Right renal cortex interstitium (tissue), 3 donors: ENCODE measurements around the gene C19orf81. TPM values are rescaled to one million over a fixed set of nuclear protein-coding genes. Genes with fewer than 3 reads are reported as not detected.

Experiments
- DNase-seq, 3 donors: peaks; one replicate each; pipeline ENCODE4 v3.0.0-alpha.2; 2013; ENCODE audit warnings: low read depth in 3 of 3, low spot score in 2 of 3
- polyA plus RNA-seq, 3 donors: library from polyadenylated mRNA; unstranded; fragments of 120-200 nt; gene quantifications; one replicate each; pipeline ENCODE4 v1.2.1, GENCODE V29; 2013; ENCODE audit not compliant: insufficient read length in 3 of 3

C19orf81 gene
- polyA plus RNA-seq, 3 donors = 1.7 to 3.8 (median 2.5) TPM

DNA sequence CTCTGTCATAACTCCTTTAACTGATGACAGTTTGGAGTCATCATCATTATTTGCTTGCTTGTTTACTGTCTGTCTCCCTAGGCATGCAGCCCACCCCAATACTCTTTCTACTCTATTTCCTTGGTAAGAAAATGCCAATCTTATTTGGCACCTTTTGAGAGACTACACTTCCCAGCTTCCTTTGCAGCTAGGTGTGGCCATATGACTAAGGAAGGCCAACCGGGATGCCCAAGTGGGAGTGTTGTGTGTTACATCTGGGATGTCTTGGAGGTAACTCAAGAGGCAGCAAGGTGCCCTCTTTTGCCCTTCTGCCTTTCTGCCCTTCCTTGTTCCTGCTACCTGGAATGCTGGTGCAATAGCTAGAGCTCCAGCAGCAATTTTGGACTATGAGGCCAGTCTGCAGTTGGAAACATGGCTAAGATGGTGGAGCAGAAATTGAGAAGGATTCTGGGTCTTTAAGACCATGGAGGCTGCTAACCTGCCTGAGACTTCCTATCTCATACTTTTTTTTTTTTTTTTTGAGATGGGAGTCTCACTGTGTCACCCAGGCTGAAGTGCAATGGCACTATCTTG, 27.5 kb downstream of the C19orf81 start:
- no peak for DNase-seq

DNA sequence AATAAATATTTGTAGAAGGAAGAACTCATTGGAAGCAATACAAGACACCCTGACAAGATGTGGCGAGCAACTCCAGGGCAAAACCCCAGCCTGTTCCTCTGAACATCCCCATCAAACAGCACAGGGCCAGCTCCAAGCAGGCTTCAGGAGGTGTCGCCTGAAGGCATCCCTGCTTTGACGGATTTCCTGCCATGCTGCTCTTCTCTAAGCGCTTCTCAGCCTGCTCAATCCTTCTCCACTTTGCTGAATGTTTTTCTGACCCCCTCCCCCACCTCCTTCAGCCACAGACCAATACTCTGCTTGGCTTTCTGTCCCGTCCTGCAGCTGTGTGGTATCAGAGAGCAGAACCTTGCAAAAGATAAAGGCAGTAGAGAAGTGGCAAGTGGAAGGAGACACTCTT, 28.4 kb downstream of the C19orf81 start:
- DNase-seq = no peak

DNA sequence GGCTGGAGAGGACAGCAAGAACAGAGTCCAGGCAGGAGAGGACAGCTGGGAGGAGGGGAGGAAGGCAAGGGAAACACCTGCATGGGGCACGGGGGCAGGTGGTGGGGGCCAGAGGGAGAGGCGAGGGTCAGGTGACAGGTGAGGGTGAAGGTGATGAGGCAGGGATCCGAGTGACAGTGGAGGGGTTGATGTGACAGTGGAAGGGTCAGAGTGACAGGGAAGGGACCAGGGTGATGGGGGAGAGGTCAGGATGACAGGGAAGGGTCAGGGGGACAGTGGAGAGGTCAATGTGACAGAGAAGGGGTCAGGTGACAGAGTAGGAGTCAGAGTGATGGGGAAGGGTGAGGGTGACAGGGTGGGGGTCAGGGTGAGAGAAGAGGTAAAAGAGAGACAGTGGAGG, 29.1 kb downstream of the C19orf81 start:
- no peak for DNase-seq

DNA sequence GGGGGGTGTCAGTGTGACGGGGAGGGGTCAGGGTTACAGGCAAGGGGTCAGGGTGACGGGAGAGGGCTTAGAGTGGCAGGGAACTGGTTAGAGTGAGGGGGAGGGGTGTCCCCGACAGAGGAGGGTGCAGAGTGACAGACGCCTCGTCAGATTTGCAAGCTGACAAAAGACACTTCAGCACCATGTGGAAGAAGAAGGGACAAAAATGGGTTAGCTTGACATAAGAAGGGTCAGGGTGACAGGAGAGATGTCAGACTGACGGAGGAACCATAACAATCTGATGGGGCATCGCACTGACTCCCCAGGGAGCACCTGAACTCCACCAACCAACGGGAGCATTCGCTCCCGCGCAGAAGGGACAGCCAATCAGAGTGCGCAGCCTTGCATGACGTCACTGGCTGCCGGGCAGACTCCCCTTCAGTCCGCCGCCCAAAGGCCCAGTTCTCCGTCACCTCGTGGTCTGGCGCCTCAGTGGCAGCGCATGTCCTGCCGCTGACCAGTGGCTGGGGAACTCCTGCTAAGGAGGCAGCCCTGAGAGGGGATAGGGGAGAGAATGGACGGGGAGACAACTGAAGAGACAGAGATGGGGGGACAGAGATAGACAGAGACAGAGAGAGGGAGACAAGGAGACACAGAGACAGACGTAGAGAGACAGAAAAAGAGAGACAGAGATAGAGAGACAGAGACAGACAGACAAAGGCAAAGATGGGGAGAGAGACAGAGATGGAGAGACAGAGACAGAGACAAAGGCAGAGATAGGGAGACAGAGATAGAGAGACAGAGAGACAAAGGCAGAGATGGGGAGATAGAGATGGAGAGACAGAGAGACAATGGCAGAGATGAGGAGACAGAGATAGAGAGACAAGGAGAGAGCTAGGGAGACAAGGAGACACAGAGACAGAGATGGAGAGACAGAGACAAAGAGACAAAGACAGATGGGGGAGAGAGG, 30.2 kb downstream of the C19orf81 start:
- peak in 2 of 3 donors; percentile 40 to 44 for DNase-seq

DNA sequence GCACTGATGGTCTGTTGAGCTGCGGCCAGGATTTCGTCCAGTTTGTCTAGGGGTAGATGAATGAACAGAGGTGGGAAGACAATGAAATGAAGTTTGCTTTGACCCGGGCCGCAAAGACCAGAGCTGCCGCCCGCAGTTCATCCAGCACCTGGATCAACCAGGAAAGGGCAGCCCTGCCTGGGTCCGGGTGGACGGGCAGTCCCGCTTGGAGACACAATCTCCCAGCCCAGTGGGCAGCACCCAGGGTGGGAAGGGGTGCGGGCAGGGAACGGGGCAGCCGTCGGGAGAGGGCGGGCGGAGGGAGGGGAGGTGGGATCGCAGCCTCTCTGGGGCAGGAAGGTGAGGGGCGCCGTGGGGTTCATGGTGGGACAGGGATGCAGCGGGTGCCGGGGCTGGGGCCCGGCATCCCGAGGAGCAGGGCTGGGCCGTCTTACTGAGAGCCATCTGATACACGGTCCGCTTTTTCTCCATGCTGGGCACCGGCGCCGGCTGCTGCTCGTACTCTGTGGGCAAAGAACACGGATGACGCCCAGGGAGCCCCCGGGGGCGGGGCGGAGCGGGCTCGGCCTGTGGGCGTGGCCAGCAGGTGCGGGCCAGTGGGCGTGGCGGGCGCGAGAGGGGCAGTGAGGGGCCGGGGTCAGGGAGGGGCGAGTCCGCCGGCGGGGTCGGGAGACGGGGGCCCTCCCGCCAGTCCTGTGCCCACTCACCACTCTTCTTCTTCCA, 37.2 kb downstream of the C19orf81 start:
- no peak for DNase-seq

DNA sequence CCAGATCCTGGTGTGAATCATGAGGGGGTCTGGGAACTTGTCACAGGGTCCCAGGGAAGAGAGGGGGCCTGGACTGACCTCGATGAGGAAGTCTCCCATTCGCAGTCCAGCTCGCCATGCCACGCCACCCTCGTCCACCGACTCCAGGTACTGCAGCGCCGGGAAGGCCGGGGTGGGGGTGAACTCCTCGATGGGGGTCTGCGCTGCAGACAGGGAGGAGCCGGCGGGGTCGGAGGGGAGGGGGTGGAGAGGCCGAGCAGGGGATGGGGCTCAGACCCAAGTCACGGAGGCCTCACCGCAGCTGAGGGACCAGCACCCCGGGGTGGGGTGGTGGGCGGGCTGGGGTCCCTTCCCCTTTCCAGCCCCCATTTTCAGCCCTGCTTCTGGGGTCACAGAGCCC, 39.5 kb downstream of the C19orf81 start:
- no peak for DNase-seq

DNA sequence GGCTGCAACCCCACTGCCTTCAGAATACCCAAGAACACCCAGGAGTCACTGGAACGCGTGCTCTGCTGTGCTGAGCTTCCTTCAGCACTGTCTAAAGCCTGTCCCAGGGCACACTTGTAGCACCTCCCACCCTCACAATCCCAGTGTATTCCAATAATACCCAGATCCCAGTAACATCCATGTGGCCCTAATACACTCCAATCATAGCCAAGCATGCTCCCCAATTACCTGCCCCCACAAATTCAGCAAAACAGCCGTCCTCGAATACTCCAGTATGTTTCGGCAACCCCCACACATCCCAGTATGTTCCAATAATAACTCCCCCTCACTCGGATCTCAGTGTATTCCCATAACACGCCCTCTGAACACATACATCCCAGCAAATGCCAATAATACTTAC, 41.2 kb downstream of the C19orf81 start:
- DNase-seq = no peak

DNA sequence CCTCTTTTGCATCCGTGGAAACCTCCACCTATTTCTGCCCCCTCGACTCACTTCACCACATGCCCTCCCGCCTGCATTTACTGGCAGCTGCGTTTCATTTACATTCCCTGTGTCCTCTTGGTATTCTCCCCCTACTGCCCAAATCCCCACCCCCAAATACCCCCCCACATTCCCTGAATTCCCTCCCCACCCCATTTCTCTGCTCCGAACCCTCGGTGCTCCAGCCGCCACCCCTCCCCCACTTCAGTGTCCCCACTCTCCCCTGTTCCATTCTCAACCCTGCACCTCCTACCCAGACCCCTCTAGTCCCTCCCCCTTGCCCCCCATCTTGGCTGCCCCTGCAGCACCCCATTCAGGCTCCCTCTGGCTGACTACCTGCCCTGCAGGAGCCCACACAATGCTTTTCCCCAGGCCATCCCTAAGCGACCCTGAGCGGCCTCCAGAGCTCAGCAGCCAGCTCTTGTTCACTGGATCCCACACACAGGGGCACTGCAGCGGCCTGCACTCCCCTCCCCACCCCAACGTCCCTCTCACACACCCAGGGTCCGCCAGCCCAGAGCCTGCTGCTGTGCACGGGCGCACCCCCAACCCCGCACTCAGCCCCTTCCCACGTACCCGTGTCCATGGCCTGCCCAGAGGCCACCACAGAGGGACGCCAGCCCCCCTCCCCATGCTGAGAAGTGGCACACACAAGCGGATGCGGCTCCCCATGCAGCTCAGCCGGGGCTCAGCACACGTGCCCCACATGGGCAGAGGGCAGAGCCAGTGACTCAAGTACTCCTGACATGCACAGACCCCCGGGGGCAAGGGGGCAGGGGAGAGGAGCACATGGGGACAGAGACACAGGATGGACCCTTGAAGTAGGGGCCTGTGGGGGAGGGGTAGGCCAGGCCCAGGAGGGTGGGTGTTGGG, 44.1 kb downstream of the C19orf81 start:
- DNase-seq = no peak

DNA sequence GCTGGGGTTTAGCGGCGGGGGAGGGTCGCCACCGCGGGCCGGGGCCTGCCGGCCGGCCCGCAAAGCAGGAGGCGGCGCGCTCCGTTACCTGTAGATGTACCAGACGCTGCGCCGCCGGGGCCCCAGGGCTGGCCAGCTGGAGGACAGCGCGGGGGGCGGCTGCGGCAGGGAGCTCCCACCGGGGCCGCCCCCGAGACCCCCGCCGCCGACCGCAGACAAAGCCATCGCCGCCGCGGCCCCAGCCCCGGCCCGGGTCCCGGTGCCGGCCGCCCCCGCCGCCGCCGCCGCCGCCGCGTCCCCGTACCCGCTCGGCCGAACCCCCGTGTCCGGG, 45.5 kb downstream of the C19orf81 start:
- DNase-seq = no peak

DNA sequence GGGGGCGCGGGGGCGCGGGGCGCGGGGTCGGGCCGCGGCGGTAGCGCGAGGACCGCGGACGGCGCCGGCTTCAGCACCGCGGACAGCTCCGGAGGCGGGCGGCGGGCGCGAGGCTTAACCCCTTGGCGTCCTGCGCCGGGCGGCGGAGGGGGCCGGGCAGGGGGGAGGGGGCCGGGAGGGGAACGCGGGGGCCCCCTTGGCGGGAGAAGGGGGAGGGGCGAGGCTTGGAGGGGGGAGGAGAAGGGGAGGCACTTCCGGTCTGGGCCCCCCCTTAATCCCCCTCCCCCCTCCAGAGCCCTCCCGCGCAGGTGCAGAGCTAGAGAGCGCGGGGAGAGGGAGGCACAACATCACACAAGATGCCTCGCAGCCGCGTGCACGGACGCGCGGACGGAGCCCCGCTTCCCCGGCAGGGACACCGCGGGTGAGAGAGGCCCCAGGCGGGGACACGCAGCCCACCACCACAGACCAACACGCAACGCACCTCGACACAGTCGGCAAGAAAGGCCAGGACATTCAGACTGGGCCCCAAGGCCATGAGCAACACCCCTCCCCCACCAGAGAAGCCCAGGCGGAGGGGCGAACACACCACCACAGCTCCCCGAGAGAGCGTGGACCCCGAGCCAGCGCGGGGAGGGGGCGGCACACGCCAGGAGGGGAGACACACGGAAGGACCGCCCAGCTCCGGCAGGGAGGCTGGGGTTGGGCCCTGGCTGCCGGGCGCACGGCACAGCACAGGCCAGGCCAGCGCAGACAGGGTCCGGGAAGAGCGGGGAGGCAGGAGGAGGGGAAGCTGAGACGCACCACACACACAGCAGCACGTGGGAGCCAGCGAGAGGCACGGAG, 46.2 kb downstream of the C19orf81 start:
- DNase-seq = no peak

DNA sequence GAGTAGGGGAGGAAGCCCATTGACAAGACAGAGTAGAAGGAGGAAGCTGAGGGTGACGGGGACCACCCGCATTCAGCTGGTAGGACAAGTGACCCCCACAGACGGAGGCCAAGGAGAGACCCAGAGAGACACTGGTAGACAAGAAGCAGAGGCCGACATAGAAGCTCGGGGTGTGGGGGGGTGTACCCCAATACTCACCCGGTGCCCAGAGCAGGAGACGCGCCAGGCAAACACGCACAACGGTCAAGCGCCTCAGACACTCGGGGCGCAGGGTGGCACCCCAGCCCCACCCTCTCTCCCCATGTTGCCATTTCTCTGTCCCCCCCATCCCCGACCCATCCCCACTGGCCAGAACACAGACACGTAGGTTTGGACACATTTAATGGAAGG, 46.8 kb downstream of the C19orf81 start:
- no peak for DNase-seq

DNA sequence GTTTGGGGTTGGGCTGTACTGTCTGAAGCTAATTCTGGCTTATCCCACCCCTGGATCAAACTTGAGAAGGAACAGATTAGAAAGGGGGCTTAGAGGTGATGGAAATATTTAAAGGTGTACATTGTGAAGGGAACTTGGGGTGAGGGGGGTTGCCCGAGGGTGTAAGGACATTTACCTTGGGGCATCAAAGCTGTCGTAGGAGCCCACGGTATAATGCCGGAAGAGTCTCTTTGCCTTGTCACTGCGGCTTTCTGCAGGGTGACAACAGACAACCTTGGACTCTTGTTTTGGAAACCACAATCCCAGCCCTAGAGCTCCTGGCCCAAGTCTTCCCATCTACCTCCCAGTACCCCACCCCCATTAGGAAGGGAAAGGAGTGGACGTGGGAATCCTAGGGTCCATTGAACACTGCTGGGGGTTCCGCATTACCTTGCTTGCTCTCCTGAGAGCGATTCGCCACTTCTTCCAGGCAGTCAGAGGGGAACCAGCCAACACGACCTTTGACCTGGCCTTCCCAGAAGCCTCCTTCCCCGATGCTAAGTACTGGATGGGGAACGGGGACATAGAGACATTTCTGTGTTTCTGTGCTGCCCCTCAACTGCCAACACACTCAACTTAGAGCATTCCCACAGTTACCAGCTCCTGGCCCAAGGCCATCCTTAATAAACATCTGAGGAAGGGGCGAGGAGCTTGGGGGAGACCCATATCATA, 48.3 kb downstream of the C19orf81 start:
- DNase-seq = no peak

DNA sequence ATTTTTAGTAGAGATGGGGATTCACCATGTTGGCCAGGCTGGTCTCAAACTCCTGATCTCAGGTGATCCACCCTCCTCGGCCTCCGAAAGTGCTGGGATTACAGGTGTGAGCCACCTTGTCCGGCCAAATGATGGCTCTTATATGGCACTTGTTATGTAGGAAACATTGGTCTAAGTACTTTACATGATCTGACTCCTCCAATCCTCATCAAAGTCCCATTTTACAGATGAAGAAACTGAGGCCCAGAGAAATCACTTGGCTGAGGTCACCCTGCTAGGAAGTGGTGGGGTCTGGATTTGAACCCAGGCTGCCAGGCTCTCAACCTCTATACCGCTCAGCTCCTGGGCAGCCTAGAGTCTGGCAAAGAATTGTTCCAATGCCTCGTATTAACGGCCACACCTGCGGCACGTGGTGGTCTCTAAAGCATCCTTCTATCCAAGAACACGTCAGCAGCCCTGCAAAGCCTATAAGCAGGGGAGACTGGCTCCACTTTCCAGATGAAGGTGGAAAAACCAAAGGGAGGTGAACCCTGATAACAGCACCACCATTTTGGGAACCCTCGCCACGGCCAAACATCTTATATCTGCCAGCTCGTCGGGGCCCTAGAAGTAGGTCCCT, 52.2 kb downstream of the C19orf81 start:
- DNase-seq = no peak

DNA sequence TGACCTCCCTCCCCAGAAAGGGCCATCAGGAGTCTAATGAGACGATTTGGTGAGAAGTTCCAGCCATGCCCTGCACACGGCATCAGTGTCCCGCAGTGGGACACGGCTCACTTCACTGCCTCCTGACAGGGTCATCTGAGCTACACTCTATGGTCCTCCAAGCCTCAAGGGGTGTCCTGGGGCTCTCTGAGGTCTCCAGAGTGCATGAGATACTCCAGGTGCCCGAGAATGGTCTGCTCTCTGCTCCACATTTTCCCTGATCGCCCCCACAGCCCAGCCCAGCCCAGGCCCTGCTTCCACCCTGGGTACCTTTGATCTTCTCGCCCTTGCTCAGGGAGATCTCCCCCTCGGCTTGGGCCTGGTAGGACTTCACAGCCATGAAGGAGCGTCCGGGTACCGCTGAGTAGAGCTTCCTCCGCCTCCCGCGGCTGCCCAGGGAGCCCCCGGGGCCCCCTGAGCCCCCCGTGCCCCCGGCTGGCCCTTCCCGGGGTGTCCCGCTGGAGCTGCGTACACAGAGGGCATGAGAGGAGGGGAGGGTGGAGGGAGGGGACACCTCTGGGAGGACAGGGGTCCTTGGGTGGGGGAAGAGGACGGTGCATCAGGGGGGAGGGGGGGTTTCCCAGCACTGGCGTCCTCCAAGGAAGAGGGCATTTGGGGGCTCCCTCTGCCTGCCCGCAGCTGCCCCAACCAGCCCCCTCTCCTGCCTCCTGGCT, 53.1 kb downstream of the C19orf81 start:
- DNase-seq = no peak

DNA sequence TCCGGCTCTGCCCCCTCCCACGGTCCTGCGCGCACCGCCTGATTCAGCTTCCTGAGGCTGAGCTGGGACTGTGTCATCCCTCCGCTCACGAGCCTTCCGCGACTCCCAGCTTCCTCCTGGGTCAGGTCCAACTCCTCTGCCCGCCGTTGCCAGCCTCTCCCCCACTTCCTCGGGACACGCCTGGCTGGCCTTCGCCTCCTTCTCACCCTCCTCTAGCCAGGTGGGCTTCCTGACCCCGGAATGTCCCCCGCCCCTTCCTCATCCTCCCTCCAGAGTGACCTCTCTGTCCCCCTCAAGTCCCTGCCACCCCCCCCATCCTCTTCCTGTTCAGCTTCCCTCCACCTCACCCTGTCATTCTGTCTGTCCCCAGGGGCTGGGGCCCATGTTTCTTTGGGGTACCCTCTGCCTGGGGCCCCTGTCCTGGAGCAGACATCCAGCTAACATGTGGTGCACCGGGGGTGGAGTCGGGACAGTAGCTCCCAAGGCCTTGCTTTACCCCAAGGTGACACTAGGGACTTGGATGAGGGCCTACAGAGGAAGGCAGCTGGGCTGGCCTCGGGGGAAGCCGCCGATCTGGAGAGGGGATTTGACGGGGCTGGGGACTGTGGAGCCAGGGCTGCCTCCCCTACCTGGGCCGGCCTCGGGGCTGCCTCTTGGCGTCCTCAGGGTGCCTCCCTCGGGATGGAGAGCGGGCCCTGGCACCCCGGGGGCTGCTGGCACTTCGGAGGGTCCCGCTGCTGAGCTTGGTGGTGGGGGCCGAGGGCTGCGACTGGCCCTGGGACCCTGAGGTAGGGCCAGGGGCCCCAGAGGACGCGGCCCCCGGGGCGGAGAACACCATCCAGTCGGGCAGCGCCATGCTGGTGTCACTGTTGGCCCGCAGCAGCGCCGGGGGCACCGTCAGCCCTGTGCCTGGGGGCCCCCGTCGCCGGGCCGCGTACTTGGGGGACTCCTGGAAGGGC, 53.9 kb downstream of the C19orf81 start:
- DNase-seq = no peak

DNA sequence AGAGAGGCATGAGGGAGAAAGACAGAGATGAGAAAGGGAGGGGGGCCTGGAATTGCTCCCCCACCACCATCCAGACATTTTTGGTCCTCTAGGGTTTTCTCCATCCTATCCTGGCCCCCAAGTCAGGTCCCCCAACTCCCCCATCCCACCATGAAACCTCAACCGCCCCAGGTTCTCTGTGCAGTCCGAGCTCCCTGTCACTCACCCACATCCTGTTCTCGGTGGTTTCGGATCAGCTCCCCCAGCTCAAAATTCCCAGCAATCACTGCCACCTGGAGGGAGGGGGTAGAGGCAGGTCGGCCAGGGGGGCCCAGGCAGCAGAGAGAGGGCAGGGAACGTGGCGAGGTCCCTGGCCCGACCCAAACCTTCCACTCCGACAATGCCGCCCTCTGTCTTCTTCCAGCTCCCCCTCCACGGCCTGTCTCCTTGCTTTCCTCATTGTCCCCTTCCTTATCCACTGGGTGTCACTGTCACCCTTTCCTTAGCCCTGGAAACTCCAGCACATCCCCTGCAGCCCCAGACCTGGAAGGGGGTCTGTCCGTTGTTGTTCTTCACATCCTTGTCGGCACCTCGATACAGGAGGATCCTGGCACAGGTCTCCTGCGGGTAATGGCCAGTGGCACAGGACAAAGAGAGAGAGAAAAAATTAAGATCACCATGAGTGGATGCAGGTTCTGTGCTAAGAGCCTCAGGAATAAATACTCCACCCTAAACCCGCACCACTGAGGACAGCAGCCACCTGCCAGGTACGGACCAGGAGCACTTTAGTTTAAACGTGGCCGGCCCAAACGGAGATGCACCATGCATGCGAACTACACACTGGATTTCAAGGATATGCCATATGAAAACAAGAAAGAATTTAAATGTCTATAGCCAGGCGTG, 54.9 kb downstream of the C19orf81 start:
- no peak for DNase-seq
